Gastroesophageal sphincter (tissue), 4 donors: ENCODE results near the gene COG5. TPM values are rescaled to one million over a fixed set of nuclear protein-coding genes. Genes with fewer than 3 reads are reported as not detected.

Experiments
- ATAC-seq: fragments of 150-250 bp; one replicate; pipeline ENCODE4 v1.9.1; 2016; ENCODE audit warnings: mild to moderate bottlenecking, moderate library complexity
- H3K27ac ChIP-seq, 4 donors: fragments of 200-600 bp; sonication (generic) in 3 of 4; 1 replicate in 3 of 4; 2 replicates in 1 of 4; pipeline ENCODE4 v1.5.1; 2016 to 2019
- H3K27me3 ChIP-seq: fragments of 200-600 bp; sonication (generic); one replicate; pipeline ENCODE4 v1.5.1; 2019
- H3K36me3 ChIP-seq, 2 donors: fragments of 200-600 bp; sonication (generic); one replicate each; pipeline ENCODE4 v1.5.1; 2019; ENCODE audit warnings: control low read depth in 1 of 2
- H3K4me1 ChIP-seq, 3 donors: fragments of 200-600 bp; sonication (generic); 1 replicate in 2 of 3; 2 replicates in 1 of 3; pipeline ENCODE4 v1.5.1; 2016 to 2019; ENCODE audit warnings: control low read depth in 2 of 3
- H3K4me3 ChIP-seq, 2 donors: fragments of 200-600 bp; sonication (generic); one replicate each; pipeline ENCODE4 v1.5.1; 2019; ENCODE audit warnings: mild to moderate bottlenecking in 1 of 2, moderate library complexity in 1 of 2
- H3K9me3 ChIP-seq, 3 donors: fragments of 200-600 bp; sonication (generic); one replicate each; pipeline ENCODE4 v1.5.1; 2017 to 2019; ENCODE audit warnings: control low read depth in 2 of 3
- EP300 ChIP-seq: sonication (generic); formaldehyde crosslinking; IDR thresholded peaks from one replicate; pipeline ENCODE4 v1.6.1; 2017; ENCODE audit warnings: antibody characterized with exemption, mild to moderate bottlenecking
- POLR2A ChIP-seq, 2 donors: fragments of 450-650 bp; IDR thresholded peaks; one replicate each; pipeline ENCODE4 v1.6.1; 2017; ENCODE audit warnings: antibody characterized with exemption in 2 of 2, mild to moderate bottlenecking in 2 of 2, moderate library complexity in 1 of 2
- POLR2AphosphoS5 ChIP-seq: sonication (generic); formaldehyde crosslinking; IDR thresholded peaks from one replicate; pipeline ENCODE4 v1.6.1; 2017; ENCODE audit warnings: antibody characterized with exemption
- WGBS, 2 donors: methylation state at CpG; one replicate each; pipeline ENCODE4 v1.1.5; 2018; ENCODE audit warnings: low coverage in 1 of 2; 5-methylcytosine and 5-hydroxymethylcytosine counted together
- total RNA-seq, 4 donors: library from RNA; depleted of rRNA; stranded (reverse); fragments of >200 nt; gene quantifications; one replicate each; pipeline ENCODE4 v1.1.0, GENCODE V29; 2016
- TF ChIP-seq, protein P1 (sequence below), 4 experiments: fragments of 200-600 bp in 2 of 4; fragments of 450-650 bp in 2 of 4; sonication (generic) in 1 of 4; IDR thresholded peaks; one replicate each; pipeline ENCODE4 v1.5.1; 2017 to 2019; ENCODE audit warnings: antibody characterized with exemption in 4 of 4, mild to moderate bottlenecking in 2 of 4, moderate library complexity in 2 of 4

Gene COG5
- total RNA-seq, 4 donors from 2014 or later: 31.6 to 50.4 (median 41.1) TPM

DNA sequence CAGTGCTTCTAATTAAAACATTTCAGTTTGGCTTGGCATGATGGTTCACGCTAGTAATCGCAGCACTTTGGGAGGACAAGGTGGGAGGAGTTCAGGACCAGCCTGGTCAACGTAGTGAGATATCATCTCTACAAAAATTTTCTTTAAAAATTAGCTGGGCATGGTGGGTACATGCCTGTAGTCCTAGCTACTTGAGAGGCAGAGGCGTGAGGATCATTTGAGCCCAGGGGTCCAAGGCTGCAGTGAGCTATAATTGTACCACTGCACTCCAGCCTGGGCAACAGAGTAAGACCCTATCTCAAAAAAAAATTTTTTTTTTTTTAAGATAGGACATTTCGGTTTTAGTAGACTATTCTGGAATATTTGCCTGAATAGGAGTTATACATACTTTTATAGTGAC lies 382.5 kb downstream of the COG5 start:
- Histone ChIP-seq H3K27ac (peak overlapping the region in 1 of 4 donors; percentile 41), H3K9me3 (no peaks in the 10 kb centered on the region), H3K27me3 (no peaks in the 10 kb centered on the region), H3K36me3 (peaks cover 4 to 67% of the 10 kb centered on the region in 2 donors), H3K4me3 (no peak overlapping the region), H3K4me1 (peaks cover 15 to 58% (median 17%) of the 10 kb centered on the region in 3 donors)
- TF ChIP-seq, protein P1, sequence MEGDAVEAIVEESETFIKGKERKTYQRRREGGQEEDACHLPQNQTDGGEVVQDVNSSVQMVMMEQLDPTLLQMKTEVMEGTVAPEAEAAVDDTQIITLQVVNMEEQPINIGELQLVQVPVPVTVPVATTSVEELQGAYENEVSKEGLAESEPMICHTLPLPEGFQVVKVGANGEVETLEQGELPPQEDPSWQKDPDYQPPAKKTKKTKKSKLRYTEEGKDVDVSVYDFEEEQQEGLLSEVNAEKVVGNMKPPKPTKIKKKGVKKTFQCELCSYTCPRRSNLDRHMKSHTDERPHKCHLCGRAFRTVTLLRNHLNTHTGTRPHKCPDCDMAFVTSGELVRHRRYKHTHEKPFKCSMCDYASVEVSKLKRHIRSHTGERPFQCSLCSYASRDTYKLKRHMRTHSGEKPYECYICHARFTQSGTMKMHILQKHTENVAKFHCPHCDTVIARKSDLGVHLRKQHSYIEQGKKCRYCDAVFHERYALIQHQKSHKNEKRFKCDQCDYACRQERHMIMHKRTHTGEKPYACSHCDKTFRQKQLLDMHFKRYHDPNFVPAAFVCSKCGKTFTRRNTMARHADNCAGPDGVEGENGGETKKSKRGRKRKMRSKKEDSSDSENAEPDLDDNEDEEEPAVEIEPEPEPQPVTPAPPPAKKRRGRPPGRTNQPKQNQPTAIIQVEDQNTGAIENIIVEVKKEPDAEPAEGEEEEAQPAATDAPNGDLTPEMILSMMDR (IDR thresholded peaks at IDR 0.05): no peak
- TF ChIP-seq EP300: no peak
- no peak for TF ChIP-seq POLR2AphosphoS5
- no peak for TF ChIP-seq POLR2A (IDR thresholded peaks at IDR 0.05)
- no peak for ATAC-seq
- WGBS, 2 donors: 52 to 77% methylated on average over 5 of the region's 5 CpGs

DNA sequence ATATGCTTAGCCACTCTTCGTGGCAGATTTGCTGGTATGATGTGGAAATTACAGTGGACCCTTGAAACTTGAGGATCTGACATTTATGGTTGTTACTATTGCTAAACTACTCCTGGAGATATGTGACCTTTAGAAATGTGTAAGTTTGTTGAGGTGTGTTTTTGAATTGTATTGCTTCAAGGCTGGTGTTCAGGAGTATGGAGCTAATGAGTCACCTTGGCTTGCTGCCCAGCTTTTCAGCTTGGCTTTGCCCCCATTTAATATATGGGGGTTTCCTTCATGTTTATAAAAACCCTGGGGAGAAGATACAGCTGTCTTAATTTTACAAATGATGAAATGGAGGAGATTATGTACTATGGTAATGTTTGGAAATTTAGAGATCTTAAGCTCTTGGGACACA lies 383.3 kb downstream of the COG5 start:
- ATAC-seq: no peak
- Histone ChIP-seq H3K27me3 (no peaks in the 10 kb centered on the region), H3K9me3 (no peaks in the 10 kb centered on the region), H3K4me1 (peaks cover 15 to 66% (median 17%) of the 10 kb centered on the region in 3 donors), H3K36me3 (peaks cover 4 to 59% of the 10 kb centered on the region in 2 donors), H3K4me3 (no peak overlapping the region), H3K27ac (peak overlapping the region in 2 of 4 donors; percentile 41 to 46)
- WGBS, 2 donors: 0 to 7% methylated on average over 1 of the region's 1 CpG
- no peak for TF ChIP-seq POLR2AphosphoS5
- no peak for TF ChIP-seq EP300
- TF ChIP-seq, protein P1 (IDR thresholded peaks at IDR 0.05): no peak

DNA sequence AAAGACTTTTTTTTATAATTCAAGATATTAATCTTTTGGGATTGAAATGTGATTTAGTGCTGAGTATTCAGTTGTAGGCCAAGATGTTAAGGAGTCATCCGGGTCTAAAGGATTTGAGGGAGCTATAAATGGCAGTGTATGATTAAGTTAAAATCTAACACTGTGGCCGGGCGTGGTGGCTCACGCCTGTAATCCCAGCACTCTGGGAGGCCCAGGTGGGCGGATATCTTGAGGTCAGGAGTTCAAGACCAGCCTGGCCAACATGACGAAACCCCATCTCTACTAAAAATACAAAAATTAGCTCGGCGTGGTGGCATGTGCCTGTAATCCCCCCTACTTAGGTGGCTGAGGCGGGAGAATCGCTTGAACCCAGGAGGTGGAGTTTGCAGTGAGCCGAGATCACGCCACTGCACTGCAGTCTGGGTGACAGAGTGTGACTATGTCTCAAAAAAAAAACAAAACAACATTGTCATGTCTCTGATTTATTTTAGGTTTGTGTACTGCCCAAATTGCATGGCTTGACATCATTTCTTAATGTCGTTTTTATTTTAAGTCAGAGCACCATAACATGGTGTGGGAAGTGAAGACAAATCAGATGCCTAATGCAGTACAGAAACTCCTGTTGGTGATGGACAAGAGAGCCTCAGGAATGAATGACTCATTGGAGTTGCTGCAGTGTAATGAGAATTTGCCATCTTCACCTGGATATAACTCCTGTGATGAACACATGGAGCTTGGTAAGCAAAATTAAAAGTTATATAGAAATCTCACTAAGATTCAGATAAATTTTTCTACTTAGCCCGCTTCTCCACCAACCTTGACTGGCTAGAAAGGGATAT lies 384.2 kb downstream of the COG5 start:
- TF ChIP-seq, protein P1 (IDR thresholded peaks at IDR 0.05): no peak
- TF ChIP-seq EP300 (no peak), POLR2A (IDR thresholded peaks at IDR 0.05) (no peak), POLR2AphosphoS5 (no peak)
- H3K27me3 ChIP-seq: no peaks in the 10 kb centered on the region
- no peak overlapping the region for H3K4me3 ChIP-seq
- 70 to 83% methylated on average over 7 to 12 of the region's 14 CpGs for WGBS, 2 donors
- peaks cover 4 to 51% of the 10 kb centered on the region in 2 donors for H3K36me3 ChIP-seq
- ATAC-seq: no peak
- no peaks in the 10 kb centered on the region for H3K9me3 ChIP-seq
- H3K27ac ChIP-seq: peak overlapping the region in 1 of 4 donors; percentile 41
- peaks cover 15 to 68% (median 17%) of the 10 kb centered on the region in 3 donors for H3K4me1 ChIP-seq

DNA sequence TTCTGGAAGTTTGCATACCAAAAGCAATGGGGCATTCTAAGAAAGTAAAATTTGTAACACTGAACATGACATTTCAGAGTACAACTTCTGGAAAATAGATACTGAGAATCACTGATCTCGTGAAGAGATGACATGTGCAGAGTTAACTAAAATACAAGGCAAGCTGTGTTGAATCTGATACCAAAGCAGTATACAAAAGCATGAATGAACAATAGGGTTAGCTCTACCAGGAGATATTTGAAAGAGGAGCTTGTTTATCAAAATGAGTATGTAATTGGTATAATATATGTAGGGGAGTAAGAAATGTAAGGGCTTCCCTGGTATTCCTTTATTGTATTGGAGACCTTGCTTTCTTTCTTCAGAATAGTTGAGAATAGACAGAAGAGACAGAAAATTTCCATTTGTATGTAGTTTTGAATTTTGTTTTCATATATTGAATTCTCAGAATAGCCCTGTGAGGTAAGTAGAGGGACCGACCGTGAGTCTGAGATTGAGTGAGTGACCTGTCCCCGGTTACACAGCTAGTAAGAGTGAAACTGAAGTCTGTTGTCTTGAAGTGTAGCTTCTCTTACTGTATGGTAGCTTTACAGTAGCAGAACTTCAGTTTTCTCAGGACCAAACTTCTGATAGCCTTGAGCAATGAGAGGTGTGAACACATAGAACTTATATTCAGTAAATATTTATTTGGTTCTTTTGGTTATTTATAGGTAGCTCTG lies 389.9 kb downstream of the COG5 start:
- Histone ChIP-seq H3K36me3 (peaks cover 0 to 6% of the 10 kb centered on the region in 2 donors), H3K4me1 (peaks cover 10 to 88% (median 20%) of the 10 kb centered on the region in 3 donors), H3K27me3 (no peaks in the 10 kb centered on the region), H3K4me3 (no peak overlapping the region), H3K9me3 (no peaks in the 10 kb centered on the region), H3K27ac (no peak overlapping the region)
- TF ChIP-seq, protein P1 (IDR thresholded peaks at IDR 0.05): no peak
- TF ChIP-seq POLR2AphosphoS5: no peak
- no peak for TF ChIP-seq EP300
- TF ChIP-seq POLR2A (IDR thresholded peaks at IDR 0.05): no peak
- WGBS, 2 donors: 43 to 45% methylated on average over 4 of the region's 4 CpGs
- ATAC-seq: no peak
